Measurements from ENCODE around the gene UQCRHL.

The UQCRHL gene

DNA sequence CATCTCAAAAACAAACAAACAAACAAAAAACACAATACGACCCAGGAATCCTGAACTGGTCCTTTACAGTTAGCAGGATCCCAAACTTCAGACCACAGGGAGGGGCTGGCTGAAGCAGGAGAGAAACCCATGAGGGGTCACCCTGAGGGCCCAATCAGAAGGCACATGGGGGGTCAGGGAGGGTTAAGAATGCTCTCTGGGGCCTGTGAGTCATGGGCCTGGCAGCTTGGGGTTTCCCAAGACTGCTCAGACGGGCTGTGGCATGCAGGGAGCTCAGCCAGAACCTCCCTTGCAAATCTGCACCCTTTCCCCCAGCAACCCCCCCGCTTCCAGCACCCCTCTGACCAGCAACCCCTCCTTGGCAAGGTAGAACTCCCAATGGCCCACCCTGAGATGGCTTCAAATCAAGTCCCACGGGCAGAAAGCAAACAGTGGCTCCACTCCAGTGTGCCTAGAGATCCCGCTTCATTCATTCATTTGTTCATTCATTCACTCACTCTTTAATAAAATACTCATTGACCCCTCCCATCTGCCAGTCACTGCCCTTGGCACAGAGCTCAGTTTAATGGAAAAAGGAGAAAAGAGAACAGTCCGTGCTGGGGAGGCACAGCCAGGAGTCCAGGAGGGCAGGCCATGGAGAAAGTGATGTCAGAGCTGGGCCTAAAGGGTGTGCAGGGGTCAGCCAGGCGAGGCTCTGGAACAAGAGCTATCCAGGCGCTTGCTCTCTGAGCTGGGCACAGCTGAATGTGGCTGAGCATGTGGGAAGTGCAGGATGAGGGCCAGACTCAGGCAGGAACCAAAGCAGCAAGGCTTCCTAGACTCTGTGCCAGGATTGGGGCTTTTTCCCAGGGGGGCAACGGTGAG, 8.2 kb downstream of the UQCRHL start:
- no peak for DNase-seq (ENCODE audit: extremely low read depth in 1 of 2, low read depth in 1 of 2)

DNA sequence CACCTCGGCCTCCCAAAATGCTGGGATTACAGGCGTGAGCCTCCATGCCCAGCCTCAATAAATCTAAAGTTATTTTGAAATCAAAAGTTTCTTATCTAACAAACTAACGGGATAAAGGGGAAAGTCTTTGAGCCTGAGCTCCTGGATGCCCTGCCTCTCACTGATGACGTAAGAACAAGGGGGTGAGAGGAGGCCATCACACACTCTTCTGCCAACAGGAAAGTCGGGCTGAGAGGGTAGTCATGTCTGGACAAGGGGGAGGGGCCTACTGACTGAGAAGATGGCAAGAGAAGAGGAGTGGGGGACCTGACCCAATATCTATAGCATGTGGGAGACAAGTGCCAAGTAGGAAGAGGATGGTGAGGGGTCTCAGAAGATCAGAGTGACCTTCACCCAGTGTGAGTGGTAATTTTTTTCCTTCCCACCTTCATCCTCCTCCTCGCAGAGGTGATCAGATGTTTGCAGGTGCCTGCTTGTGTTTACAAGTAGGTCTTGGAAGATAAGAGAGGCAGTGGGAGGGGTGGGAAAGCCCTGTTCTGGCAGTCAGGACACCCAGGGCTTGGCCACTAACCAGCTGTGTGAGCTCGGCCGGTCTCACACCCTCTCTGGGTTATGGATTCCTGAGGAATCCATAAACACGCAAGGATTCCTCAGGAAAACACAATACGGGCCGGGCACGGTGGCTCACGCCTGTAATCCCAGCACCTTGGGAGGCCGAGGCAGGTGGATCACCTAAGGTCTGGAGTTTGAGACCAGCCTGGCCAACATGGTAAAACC, 9.6 kb downstream of the UQCRHL start:
- DNase-seq (ENCODE audit: extremely low read depth in 1 of 2, low read depth in 1 of 2): no peak

DNA sequence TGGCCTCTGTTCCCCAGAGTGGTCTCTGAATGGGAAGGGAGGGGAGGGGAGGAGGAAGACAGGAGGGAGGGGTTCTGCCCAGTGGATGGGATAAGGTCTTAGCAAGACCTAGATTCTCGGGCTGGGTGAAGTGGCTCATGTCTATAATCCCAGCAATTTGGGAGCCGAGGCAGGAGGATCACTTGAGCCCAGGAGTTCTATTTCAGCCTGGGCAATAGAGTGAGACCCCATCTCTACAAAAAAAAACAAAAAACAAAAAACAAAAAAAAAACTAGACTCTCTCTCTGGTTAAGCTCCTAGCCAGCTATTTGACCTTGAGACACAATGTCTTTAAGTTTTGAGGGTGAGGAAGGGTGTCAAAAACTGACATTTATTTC, 11.4 kb downstream of the UQCRHL start:
- no peak for DNase-seq (ENCODE audit: extremely low read depth in 1 of 2, low read depth in 1 of 2)

DNA sequence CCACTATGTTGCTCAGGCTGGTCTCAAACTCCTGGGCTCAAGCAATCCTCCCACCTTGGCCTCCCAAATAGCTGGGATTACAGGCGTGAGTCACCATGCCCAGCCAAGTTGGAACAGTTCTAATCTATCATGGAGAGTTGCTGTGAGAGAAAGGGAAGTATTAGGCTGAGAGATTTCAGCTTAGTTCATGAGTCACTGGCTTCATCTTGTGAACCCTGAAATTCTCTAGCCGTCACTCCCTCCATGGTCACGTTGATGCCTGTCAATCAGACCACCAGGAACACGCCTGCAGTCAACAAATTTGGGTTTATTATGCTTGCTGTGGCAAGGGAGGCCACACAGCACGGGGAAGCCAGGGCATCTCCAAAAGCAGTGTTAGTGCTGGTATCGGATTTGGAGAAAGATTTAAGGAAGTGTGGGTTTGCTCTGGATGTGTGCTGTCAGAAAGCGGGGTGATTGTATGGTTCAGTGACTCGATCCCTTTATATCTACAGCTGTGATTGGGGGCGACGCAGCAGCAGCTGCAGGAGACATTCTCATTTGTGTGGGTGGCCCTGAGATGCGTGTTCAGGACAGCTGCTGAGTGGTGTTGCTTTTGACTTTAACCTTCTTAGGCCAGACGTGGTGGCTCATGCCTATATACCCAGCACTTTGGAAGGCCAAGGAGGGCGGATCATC, 18.7 kb downstream of the UQCRHL start:
- no peak for DNase-seq (ENCODE audit: extremely low read depth in 1 of 2, low read depth in 1 of 2)

DNA sequence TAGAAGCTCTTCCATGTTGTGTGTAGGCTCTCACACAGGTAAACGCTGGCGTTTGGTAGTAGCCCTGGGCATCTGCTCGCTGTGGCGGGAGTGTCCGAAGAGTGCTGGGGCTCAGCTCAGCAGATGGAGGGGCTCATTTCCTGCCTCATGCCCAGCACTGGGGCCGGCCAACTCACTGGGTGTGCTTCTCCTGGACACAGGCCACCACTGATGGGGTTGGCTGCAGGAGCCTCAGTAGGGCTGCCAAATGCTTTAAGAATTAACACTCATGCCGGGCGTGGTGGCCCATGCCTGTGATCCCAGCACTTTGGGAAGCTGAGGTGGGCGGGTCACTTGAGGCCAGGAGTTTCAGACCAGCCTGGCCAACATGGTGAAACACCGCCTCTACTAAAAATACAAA, 20.9 kb downstream of the UQCRHL start:
- no peak for DNase-seq (ENCODE audit: extremely low read depth in 1 of 2, low read depth in 1 of 2)

DNA sequence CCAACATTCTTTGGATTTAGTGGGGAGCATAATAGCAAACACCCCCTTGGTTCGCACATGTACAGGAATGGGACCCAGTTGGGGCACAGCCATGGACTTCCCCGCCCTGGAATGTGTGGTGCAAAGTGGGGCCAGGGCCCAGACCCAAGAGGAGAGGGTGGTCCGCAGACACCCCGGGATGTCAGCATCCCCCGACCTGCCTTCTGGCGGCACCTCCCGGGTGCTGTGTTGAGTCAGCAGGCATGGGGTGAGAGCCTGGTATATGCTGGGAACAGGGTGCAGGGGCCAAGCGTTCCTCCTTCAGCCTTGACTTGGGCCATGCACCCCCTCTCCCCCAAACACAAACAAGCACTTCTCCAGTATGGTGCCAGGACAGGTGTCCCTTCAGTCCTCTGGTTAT, 21.8 kb downstream of the UQCRHL start:
- DNase-seq (ENCODE audit: extremely low read depth in 1 of 2, low read depth in 1 of 2): no peak

DNA sequence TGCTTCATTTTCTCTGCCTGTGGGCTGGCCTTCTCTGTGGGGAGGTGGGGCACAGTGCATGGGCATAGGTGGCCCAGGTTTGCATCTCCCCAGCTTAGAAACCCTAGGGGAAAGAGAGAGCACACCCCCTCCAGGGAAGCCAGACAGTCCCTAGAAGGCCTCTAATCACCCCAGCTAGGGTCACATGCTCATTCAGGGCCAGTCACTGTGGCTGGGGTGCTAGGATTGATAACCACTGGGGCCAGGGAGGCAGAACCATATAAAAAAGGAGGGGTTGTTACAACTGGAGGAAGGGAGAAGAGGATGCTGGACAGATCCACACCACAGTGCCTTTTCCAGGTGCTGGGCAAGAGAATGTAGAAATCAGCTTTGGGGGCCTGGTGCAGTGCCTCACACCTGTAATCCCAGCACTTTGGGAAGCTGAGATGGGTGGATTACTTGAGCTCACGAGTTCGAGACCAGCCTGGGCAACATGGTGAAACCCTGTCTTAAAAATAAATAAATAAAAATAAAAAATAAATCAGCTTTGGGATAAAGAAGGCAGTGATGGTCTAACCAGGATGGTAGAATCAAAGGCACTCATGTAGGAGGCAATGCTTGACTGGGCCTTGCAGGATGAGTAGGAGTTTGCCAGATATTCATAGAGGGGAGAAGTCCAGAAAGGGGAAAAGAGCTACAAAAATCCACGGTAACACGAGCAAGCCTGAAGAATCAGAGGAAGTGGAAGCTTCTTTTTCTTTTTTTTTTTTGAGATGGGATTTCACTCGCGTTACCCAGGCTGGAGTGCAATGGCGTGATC, 29.3 kb downstream of the UQCRHL start:
- DNase-seq (ENCODE audit: extremely low read depth in 1 of 2, low read depth in 1 of 2): no peak

DNA sequence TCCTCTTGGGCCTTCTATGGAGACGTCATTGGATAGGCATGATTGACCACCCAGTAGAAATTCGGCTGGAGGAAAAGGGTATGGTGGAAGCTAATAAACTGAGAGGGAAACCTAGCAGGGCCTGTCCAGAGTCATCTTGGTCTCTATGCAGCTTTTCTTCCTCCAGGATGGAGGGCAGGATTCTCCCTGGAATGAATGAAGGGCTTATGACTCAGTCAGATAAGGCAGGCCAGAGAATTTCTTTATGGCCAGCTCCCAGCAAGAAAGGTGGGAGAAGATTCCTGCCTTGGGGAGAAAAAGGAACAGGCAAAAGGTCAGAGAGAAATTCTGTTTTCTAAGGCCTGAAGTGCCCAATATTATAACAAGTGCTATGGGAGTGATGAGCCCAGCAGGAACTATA, 31.7 kb downstream of the UQCRHL start:
- no peak for DNase-seq (ENCODE audit: extremely low read depth in 1 of 2, low read depth in 1 of 2)

DNA sequence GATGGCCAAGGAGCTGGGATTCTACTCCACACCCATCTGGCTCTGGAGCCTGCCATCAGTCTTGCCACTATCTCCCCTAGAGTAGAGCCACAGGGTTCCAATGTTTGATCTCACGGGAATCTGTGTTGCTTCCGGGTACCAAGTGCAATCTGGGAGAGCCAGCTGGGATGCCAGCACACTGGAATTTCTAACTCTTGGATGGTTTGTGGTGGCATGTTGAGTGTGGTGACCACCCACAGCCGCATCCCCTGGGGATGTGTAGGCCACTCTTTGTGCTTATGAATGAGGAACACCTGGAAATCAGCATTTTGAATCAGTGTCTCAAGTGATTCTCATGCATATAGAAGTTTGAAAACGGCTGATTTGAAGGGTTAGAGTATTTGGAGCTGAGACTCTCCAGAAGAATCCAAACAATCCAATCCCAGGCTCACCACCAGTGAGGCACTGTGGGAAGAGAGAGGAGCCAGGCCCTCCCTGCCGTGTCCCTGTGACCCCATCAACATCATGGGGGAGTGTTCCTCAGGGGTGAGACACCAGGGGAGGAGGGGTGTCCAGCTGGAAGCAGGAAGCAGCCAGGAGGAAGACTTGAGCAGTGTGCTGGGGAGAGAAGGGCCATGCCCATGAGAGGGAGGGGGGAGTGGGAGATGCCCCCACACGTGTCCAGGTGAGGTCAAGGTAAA, 35.5 kb downstream of the UQCRHL start:
- DNase-seq (ENCODE audit: extremely low read depth in 1 of 2, low read depth in 1 of 2): no peak

DNA sequence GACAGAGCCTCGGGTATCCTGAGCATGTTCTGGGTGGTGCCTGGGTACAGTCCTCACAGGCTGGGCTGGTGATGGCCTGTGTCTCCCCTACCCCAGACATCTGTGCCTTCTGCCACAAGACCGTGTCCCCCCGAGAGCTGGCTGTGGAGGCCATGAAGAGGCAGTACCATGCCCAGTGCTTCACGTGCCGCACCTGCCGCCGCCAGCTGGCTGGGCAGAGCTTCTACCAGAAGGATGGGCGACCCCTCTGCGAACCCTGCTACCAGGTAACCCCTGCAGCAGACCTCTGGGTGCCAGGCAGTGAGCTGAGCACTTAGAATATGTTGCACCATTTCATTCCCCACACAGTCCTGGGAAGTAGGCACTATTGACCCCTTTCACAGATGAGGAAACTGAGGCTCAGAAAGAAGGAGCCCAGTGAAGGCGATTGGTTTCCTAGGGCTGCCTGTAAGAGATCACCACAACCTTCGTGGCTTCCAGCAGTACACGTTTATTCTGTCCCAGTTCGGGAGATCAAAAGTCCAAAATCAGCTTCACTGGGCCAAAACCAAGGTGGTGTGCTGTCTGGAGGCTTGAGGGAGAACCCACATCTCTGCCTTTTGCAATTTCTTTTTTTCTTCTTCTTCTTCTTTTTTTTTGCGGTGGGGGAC, 37.0 kb downstream of the UQCRHL start:
- DNase-seq (ENCODE audit: extremely low read depth in 1 of 2, low read depth in 1 of 2): no peak

DNA sequence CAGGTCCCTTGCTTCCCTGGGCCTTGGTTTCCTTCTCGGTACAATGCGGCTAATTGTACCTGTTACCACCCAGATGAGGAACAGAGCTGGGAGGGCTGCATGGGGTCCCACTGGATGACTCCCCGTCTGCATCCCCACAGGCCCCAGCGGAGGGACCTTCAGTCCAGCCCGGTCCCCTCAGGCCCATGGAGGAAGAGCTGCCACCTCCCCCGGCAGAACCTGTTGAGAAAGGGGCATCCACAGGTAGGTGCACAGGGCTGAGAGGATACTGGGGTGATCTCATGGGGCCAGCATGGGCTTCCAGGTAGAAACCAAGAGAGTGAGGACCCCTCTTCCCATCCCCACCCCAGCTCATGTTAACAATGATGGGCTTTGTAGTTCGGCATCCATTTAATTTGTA, 39.1 kb downstream of the UQCRHL start:
- no peak for DNase-seq (ENCODE audit: extremely low read depth in 1 of 2, low read depth in 1 of 2)

DNA sequence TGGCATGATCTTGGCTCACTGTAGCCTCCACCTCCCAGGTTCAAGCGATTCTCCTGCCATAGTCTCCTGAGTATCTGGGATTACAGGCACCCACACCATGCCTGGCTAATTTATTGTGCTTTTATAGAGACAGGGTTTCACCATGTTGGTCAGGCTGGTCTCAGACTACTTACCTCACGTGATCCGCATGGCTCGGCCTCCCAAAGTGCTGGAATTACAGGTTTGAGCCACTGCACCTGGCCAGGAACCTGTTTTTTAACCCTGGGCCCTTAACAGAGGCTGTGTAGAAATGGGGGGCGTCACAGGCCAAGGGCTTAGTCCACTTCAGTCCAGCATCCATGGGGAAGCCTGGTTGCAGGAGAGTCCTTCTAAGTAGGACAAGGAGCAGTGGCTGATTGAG, 39.5 kb downstream of the UQCRHL start:
- no peak for DNase-seq (ENCODE audit: extremely low read depth in 1 of 2, low read depth in 1 of 2)

DNA sequence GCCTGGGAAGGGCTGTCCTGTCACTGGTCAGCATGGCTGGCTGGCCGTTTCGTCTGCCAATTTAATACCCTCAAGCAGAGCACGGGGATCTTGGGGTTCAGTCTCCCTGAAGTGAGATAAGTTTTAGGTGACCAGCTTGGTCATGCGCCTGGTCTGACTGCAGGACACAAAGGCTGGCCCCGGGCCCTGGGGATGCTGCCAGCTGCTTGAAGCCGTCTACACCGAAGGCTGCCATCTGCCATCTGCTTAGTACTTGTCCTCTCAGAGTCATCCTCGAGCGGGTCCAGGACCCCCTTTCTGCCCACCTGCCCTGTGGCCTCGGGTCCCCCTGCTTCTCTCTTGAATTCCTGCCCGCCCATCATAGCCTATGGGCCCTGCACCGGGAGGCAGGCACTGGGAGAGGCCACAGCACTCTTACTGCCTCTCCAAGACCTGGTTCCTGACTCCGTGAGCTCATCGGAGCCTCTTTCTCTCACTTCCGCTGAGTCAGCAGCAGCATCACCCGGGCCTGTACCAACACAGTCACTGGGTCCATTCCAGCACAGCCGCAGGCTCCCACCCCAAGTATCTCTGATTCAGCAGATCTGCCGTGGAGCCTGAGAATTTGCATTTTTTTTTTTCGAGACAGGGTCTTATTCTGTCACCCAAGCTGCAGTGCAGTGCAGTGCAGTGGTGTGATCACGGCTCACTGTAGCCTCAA, 41.8 kb downstream of the UQCRHL start:
- no peak for DNase-seq (ENCODE audit: extremely low read depth in 1 of 2, low read depth in 1 of 2)

DNA sequence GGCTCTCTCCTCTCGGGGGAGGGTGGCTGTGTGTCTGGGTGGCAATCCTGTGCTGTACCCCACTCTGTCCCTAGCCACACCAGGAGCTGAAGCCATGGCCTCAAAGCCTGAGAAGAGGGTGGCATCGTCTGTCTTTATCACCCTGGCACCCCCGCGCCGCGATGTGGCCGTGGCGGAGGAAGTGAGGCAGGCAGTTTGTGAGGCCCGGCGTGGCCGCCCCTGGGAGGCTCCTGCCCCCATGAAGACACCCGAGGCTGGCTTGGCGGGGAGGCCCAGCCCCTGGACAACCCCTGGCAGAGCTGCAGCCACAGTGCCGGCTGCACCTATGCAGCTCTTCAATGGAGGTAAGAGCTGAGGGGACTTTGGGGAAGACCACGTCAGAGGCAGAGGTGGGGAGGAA, 42.6 kb downstream of the UQCRHL start:
- no peak for DNase-seq (ENCODE audit: extremely low read depth in 1 of 2, low read depth in 1 of 2)

DNA sequence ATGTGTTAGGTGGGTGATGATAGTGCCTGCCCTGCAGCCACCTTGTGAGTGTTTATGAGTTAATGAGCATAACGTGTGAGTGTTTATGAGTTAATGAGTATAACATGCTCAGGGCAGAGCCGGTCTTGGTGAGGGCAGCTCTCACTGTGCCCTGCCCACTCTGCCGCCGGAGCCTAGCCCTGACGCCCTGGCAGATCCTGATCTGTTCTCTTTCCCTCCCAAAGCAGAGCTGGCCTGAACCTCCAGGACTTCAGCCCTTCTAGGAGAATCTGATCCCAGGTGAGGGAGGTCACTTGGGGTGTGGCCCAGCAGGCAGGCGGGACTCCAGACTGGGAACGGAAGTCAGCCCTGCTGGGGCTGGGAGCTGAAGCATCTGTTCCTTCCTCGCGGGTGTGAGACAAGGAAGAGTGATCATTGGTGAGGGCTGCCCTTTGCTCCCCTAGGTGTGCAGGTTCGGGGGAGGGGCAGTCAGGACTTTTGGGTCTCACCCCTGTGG, 43.1 kb downstream of the UQCRHL start:
- no peak for DNase-seq (ENCODE audit: extremely low read depth in 1 of 2, low read depth in 1 of 2)

DNA sequence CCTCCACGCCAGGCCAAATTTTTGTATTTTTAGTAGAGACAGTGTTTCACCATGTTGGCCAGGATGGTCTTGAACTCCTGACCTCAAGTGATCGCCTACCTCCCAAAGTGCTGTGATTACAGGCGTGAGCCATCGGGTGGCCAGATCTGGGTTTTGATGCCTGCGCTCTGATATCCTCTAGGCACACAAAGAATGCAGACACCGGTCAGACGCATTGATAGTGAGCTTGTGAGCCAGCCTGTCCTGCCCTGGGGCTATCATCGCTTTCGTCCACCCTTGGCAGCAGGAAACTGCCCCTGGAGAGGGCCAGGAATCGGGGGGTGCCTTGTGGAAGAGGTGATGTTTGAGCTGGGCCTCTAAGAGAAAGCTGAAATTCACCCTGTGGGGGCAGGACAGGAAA, 44.9 kb downstream of the UQCRHL start:
- no peak for DNase-seq (ENCODE audit: extremely low read depth in 1 of 2, low read depth in 1 of 2)

DNA sequence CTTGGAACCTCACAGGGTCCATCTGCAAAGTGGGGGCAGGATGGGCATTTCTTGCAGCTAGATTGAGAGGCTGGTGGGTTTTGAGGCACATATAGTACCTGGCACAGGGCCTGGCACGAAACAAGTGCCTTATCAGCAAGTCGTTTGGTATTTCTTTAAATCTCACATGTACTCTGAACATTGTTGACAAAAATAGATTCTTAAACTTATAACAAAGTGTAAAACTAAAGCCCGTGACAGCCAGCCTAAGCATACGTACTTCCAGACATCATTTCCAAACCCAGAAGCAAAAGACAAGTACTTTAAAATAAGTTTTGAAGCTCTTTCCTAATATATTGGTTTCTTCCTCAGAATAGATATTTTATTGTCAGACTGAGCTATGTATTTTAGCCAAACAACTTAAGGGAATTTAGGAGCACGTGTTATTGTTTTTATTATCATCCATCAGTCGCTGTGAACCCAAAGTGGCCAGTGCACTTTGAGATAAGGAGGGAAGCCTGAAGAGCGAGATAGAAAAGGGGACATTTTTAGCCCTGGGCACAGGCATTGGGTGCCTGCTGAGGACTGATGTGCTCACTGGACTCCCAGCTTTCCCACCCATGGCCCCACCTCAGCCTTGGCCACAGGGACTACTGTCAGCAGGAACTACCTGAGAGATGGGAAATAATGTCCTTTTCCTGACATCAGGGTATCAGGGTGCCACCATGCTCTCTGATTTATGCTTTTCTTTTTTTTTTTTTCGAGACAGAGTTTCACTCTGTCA, 45.9 kb downstream of the UQCRHL start:
- no peak for DNase-seq (ENCODE audit: extremely low read depth in 1 of 2, low read depth in 1 of 2)

DNA sequence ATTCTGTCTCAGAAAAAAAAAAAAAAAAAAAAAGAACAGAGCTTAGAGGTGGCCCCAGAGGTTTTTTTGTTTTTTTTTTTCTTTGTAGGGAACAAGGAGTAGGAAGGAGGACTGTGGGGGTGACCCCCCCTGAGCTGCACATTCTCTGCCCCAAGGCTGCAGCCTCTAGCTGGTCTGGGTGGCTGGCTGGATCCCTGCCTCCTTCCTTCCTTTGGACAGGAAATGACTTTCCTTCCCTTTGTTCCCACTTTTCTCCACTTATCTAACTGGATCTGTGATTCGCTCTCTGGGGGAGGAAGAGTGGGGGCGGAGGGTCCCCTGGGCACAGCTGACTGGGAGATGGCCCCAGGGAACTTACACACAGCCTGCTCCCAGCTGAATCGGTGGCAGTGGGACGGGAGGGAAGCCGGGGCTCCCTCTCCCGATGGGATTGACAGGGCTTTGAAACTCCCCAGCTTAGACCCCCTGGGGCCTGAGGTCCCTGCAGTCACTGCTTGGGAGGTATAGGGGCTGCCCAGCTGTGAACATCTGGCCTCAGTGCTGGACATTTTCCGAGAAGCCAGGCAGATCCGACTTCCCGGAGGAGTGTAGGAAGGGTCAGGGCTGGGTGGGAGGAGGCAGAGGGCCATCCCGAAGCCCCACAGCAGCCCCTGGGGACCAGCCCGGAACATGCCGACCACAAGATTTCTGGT, 46.8 kb downstream of the UQCRHL start:
- DNase-seq (ENCODE audit: extremely low read depth in 1 of 2, low read depth in 1 of 2): no peak
